ENCODE data around the gene GARIN1A.

- TF ChIP-seq CTCF (IDR thresholded peaks at IDR 0.05; ENCODE audit: control extremely low read depth in 1 of 3, insufficient read depth in 1 of 3, low read depth in 1 of 3, low read length in 3 of 3): no peak
- no peak for TF ChIP-seq EP300 (IDR thresholded peaks at IDR 0.05; ENCODE audit: borderline replicate concordance in 1 of 2, low read depth in 2 of 2, low read length in 2 of 2)
Measured at GRCh38 chr7:128694738-128695137, 22.6 kb downstream of the GARIN1A start.

Measured in H1 (cell line).